Medulla oblongata (tissue), 1 donor: Measurements from ENCODE around the gene HSPBP1.
"Not testable (repeated sequence)": the region's sequence is repeated elsewhere in the genome, so short reads cannot be mapped to it uniquely, and the experiment has no call there.

Experiments used
- DNase-seq: peaks from one replicate; pipeline ENCODE4 v3.0.0-alpha.2; 2015; ENCODE audit errors: extremely low spot score

The HSPBP1 gene

GRCh38 chr19:55239004-55239403, 40.9 kb downstream of the HSPBP1 start:
- DNase-seq = no peak

GRCh38 chr19:55238030-55238429, 41.9 kb downstream of the HSPBP1 start:
- no peak for DNase-seq

GRCh38 chr19:55232986-55233385, 46.9 kb downstream of the HSPBP1 start:
- no peak for DNase-seq

GRCh38 chr19:55232286-55232602, 47.7 kb downstream of the HSPBP1 start:
- no peak for DNase-seq

DNA sequence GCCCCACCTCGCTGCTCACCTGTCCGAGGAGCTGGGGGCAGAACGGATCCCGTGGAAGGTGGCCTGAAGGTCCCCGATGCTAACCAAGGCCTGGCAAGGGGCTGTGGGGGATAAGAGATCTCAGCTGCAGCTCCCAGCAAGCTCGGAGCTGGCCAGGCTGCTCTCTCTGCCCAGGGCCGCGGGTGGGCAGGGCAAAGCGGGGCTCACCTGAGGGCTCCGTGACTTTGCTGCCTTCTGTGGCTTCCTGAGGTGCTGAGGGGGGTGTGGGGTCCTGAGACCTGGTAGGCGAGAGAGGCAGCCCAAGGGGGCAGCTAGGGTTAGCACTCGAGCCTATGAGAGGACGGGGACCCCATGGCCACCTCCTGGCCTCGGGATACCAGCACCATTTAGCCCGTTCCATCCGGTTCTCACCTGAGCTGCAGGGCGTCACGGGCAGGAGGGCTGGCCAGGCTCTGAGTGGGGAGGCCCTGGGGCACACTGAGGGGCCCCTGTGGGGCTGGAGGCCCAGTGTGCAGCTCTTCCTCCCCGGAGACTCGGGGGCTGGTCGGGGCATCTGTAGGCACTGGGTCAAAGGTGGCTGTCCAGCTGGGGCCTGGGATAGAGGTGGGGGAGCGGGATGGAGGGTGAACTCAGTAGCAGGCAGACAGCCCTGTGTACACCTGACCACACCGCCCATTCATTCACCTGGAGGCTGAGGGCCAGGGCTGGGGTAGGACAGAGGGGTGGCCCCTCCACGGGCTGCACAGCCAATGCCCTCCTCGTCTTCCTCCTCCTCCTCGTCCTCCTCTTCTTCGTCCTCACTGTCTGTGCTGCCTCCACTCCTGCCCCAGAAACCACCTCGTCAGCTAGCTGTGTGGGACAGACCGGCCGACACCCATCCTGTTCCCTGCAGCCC, 48.3 kb downstream of the HSPBP1 start:
- DNase-seq = no peak

- DNase-seq = no peak
Measured at GRCh38 chr19:55230780-55231179, 49.1 kb downstream of the HSPBP1 start.

- no peak for DNase-seq
Measured at GRCh38 chr19:55230329-55230728, 49.6 kb downstream of the HSPBP1 start.

DNA sequence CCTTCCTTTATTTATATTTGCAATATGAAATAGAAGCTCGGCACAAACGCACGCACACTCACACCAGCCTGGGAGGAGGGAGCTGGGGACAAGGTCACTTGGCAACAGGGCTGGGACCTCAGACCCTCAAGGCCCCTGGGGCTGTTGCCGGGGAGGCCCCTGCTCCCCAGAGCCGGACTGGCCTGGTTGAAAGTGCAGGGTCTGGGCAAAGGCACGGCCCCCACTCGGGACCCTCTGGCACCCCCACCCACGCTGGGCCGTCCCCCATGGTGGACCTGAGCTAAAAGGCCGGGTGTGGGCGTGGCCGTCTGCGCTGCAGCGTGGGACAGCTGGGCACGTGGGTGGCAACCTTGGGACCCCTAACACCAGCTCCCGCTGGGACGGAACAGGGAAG, 50.1 kb downstream of the HSPBP1 start:
- no peak for DNase-seq

- DNase-seq = no peak
Measured at GRCh38 chr19:55229145-55229788, 50.6 kb downstream of the HSPBP1 start.

GRCh38 chr19:55228403-55229031, 51.4 kb downstream of the HSPBP1 start, which contains the start of gene TMEM86B:
Gene TMEM86B (minus strand): TSS chr19:55228763. CDS start chr19:55228741, 22 bp downstream.
- DNase-seq = no peak

GRCh38 chr19:55228015-55228391, 51.9 kb downstream of the HSPBP1 start:
- no peak for DNase-seq

DNA sequence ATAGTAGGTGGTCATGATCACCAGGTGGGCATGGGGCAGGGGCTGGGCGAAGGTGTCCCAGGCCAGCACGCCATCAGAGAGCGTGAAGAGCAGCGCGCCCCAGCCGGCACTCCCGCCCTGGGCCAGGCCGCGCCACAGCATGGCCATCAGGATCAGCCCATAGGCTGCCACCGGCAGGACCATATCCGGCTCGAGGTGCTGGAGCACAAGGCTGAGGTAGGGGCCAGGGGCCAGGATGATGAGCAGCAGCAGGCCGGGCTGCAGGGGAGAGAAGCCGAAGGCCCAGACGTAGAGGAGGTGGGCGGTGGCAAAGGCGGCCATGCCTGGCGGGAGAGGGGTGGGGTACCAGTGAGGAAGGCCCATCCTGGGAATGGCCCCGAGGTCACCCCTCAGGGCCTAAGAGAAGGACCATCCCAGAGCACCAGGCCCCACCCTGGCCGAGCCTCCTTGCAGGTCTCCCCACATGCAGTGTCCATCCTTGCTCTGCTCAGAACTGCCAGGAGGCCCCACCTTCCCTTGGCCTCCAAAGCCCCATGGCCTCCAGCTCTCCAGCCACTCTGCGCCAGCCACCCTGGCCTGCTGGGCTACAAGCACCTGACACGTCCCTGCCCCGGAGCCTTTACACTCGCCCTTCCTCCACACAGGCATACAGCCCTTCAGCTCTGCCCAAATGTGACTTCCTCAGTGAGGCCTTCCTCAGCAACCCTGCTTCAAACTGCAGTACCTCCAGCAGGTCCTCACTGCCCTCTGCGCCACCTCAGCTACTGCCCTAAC, 52.5 kb downstream of the HSPBP1 start:
- DNase-seq = no peak

- no peak for DNase-seq
Measured at GRCh38 chr19:55226788-55227187, 53.1 kb downstream of the HSPBP1 start.

DNA sequence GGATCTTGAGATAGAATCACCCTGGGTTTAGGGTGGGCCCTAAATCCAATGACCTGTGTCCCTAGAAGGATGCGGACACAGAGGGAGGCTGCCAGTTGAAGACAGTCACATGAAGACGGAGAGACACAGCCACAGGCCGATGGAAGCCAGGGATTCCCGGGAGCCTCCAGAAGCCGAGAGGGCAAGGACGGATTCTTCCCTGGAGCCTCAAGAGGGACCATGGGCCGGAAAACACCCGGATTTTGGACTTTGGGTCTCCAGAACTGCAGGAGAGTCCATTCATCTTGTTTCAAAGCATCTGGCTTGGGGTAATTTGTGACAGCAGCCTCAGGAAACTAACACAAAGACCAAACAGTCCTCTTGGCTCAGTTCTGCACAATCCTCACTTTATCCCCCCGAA, 53.6 kb downstream of the HSPBP1 start:
- DNase-seq = no peak

DNA sequence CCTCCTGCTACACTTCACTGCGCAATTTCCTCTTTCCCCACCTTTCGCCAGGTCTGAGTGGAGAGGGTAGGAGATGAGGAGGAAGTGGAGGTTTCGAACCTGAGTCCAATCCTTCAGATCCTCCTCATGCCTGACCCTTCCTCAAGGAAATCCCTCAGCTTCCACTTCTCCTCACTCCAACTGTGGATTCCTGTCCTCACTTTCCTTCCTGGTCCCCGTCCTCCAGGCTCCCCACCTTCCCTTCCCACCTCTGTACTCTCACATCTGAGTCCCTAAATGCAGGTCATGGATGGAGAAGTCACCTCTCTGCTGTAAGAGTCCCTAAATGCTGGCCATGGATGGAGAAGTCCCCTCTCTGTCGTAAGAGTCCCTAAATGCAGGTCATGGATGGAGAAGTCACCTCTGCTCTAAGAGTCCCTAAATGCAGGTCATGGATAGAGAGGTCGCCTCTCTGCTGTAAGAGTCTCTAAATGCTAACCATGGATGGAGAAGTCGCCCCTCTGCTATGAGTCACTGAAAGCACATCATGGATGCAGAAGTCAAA, 54.4 kb downstream of the HSPBP1 start:
- DNase-seq = no peak

DNA sequence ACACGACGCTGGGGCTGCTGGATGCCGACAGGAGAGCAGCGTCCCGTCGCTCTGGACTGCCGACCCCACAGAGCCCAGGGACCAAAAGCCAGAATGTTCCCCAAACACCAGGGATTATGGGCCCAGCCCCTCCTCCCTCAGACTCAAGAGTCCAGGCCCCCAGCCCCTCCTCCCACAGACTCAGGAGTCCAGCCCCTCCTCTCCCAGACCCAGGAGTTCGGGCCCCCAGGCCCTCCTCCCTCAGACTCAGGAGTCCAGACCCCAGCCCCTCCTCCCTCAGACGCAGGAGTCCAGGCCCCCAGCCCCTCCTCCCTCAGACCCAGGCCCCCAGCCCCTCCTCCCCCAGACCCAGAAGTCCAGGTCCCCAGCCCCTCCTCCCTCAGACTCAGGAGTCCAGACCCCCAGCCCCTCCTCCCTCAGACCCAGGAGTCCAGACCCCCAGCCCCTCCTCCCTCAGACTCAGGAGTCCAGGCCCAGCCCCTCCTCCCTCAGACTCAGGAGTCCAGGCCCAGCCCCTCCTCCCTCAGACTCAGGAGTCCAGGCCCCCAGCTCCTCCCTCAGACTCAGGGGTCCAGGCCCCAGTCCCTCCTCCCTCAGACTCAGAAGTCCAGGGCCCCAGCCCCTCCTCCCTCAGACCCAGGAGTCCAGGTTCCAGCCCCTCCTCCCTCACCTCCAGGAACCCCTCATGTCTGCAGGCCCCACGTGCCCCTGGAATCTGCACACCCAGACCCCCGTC, 55.1 kb downstream of the HSPBP1 start:
- DNase-seq = not testable (repeated sequence)

- DNase-seq = no peak
Measured at GRCh38 chr19:55224038-55224665, 55.8 kb downstream of the HSPBP1 start.

GRCh38 chr19:55223291-55224037, 56.4 kb downstream of the HSPBP1 start:
- DNase-seq = no peak

GRCh38 chr19:55220525-55220924, 59.4 kb downstream of the HSPBP1 start:
- DNase-seq = no peak
